HepG2 (cell line): Measurements from ENCODE around the gene CD37. TPM values are rescaled to one million over a fixed set of nuclear protein-coding genes. Genes with fewer than 3 reads are reported as not detected.
"Not testable (repeated sequence)": the region's sequence is repeated elsewhere in the genome, so short reads cannot be mapped to it uniquely, and the experiment has no call there.

Experiments used
- ATAC-seq: fragments of 200-7000 bp; cut with Tn5 transposase; 3 replicates; pipeline ENCODE4 v1.9.1; 2020; ENCODE audit warnings: mild to moderate bottlenecking, moderate library complexity
- BruUV-seq: library from RNA; stranded (reverse); fragments of 400-500 nt; replicated peaks from 2 replicates; lab custom pipeline; 2021; lab: Mats Ljungman, UMichigan
- CTCF ChIA-PET: fragments of 300-600 bp; formaldehyde crosslinking; extraction: SDS; loops from one replicate; lab custom pipeline; 2021; ENCODE audit warnings: low total read pairs, inconsistent platforms, low intra/inter-chr PET ratio; lab: Yijun Ruan, JAX
- POLR2A ChIA-PET: fragments of 350-600 bp; sonication (Branson Sonifier 250); formaldehyde crosslinking; loops from one replicate; lab custom pipeline; 2020; ENCODE audit warnings: antibody characterized with exemption, inconsistent platforms; lab: Yijun Ruan, JAX
- DNase-seq: peaks from one replicate; pipeline ENCODE4 v3.0.0-alpha.2; 2015; ENCODE audit warnings: low spot score
- FAIRE-seq: peaks from 3 replicates; lab custom pipeline; 2011; peaks lifted over from hg19 to GRCh38; lab: Jason Lieb, UNC
- H2AFZ ChIP-seq: one replicate; pipeline ENCODE4 v1.6.1; 2011; ENCODE audit warnings: low read length, inconsistent platforms
- H3K27ac ChIP-seq: fragments of 300-600 bp; 3 replicates; pipeline ENCODE4 v1.8.0; 2011; ENCODE audit warnings: mixed run types, mild to moderate bottlenecking, mixed read lengths, low read length, inconsistent platforms; ENCODE audit not compliant: insufficient read depth; ENCODE audit errors: extremely low read length
- H3K27me3 ChIP-seq, 2 experiments: fragments of 200-600 bp in 1 of 2; 2 replicates in 1 of 2; 3 replicates in 1 of 2; pipeline versions ENCODE4 v1.6.0 to v1.8.0; 2011; ENCODE audit warnings: low read length in 2 of 2, mild to moderate bottlenecking in 2 of 2, moderate library complexity in 2 of 2, inconsistent platforms in 1 of 2; ENCODE audit not compliant: insufficient read depth in 2 of 2, control insufficient read depth in 1 of 2
- H3K36me3 ChIP-seq, 2 experiments: fragments of 200-600 bp in 1 of 2; replicated peaks in 1 of 2; 2 replicates in 1 of 2; 3 replicates in 1 of 2; pipeline versions ENCODE4 v1.5.1 to v1.8.0; 2011; ENCODE audit warnings: low read length in 2 of 2, inconsistent platforms in 1 of 2; ENCODE audit not compliant: insufficient read depth in 2 of 2, control insufficient read depth in 1 of 2
- H3K4me1 ChIP-seq: 2 replicates; pipeline ENCODE4 v1.5.1; 2012; ENCODE audit warnings: low read length, inconsistent platforms; ENCODE audit not compliant: insufficient read depth
- H3K4me2 ChIP-seq: 2 replicates; pipeline ENCODE4 v1.6.0; 2011; ENCODE audit warnings: low read depth, low read length, inconsistent platforms
- H3K4me3 ChIP-seq, 3 experiments: fragments of 200-600 bp in 1 of 3; sonication (generic), shearing (Covaris generic) in 1 of 3; replicated peaks in 1 of 3; 2 replicates each; pipeline ENCODE4 v1.5.1; 2011 to 2016; ENCODE audit warnings: low read length in 3 of 3, inconsistent platforms in 2 of 3, low read depth in 2 of 3, mild to moderate bottlenecking in 2 of 3, control low read depth in 1 of 3, mixed read lengths in 1 of 3; ENCODE audit not compliant: insufficient read depth in 1 of 3
- H3K79me2 ChIP-seq: one replicate; pipeline ENCODE4 v1.6.1; 2011; ENCODE audit warnings: low read length, inconsistent platforms; ENCODE audit not compliant: insufficient read depth
- H3K9ac ChIP-seq: 2 replicates; pipeline ENCODE4 v1.6.0; 2011; ENCODE audit warnings: mild to moderate bottlenecking, low read depth, low read length, inconsistent platforms; ENCODE audit not compliant: insufficient read depth
- H3K9me3 ChIP-seq: 2 replicates; pipeline ENCODE4 v1.5.1; 2012; ENCODE audit warnings: mild to moderate bottlenecking, low read length
- H4K20me1 ChIP-seq: 2 replicates; pipeline ENCODE4 v1.6.0; 2011; ENCODE audit warnings: inconsistent platforms, mild to moderate bottlenecking, low read length, moderate library complexity; ENCODE audit not compliant: insufficient read depth
- ATF7 ChIP-seq, 2 experiments: fragments of 450-650 bp in 1 of 2; sonication (generic) in 1 of 2; formaldehyde crosslinking in 1 of 2; IDR thresholded peaks; 2 replicates each; pipeline versions ENCODE4 v1.4.0 to v1.6.1; 2016 to 2020; ENCODE audit warnings: antibody characterized with exemption in 1 of 2, mild to moderate bottlenecking in 1 of 2, missing genetic modification reagents in 1 of 2
- CERS6 ChIP-seq: sonication (generic); formaldehyde crosslinking; IDR thresholded peaks from 2 replicates; pipeline ENCODE4 v1.5.0; 2020; ENCODE audit warnings: missing genetic modification reagents
- DMTF1 ChIP-seq: sonication (generic); formaldehyde crosslinking; IDR thresholded peaks from 2 replicates; pipeline ENCODE4 v1.4.0; 2020; ENCODE audit warnings: mild to moderate bottlenecking, missing genetic modification reagents
- IKZF1 ChIP-seq: fragments of 450-650 bp; IDR thresholded peaks from 2 replicates; pipeline ENCODE4 v1.7.1; 2016
- MED13 ChIP-seq: sonication (generic); formaldehyde crosslinking; IDR thresholded peaks from 2 replicates; pipeline ENCODE4 v1.5.0; 2020; ENCODE audit warnings: missing genetic modification reagents
- MIER2 ChIP-seq: IDR thresholded peaks from 2 replicates; pipeline ENCODE4 v1.6.1; 2016; ENCODE audit warnings: missing biosample characterization, missing genetic modification reagents
- POLR2AphosphoS2 ChIP-seq: IDR thresholded peaks from 2 replicates; pipeline ENCODE4 v1.6.1; 2011; ENCODE audit warnings: low read depth, low read length, improper control_type of control experiment
- PRMT3 ChIP-seq: sonication (generic); formaldehyde crosslinking; IDR thresholded peaks from 2 replicates; pipeline ENCODE4 v1.8.1; 2022; ENCODE audit warnings: low read depth, mild to moderate bottlenecking, moderate library complexity, missing genetic modification reagents, borderline replicate concordance
- SIX1 ChIP-seq: sonication (generic); formaldehyde crosslinking; IDR thresholded peaks from 2 replicates; pipeline ENCODE4 v1.4.0; 2020; ENCODE audit warnings: missing genetic modification reagents, borderline replicate concordance
- ZNF616 ChIP-seq: sonication (generic); formaldehyde crosslinking; IDR thresholded peaks from 2 replicates; pipeline ENCODE4 v1.5.0; 2020; ENCODE audit warnings: low read depth, mild to moderate bottlenecking, missing genetic modification reagents
- ZNF703 ChIP-seq: sonication (generic); formaldehyde crosslinking; IDR thresholded peaks from 2 replicates; pipeline ENCODE4 v1.5.1; 2020; ENCODE audit warnings: missing genetic modification reagents, mild to moderate bottlenecking, moderate library complexity, borderline replicate concordance
- ZNF839 ChIP-seq: sonication (generic); formaldehyde crosslinking; IDR thresholded peaks from 2 replicates; pipeline ENCODE4 v1.4.0; 2020; ENCODE audit warnings: missing genetic modification reagents, mild to moderate bottlenecking, borderline replicate concordance
- WGBS: methylation state at CpG from one replicate; pipeline ENCODE4 v1.1.6; 2017; ENCODE audit warnings: low lambda C conversion rate; 5-methylcytosine and 5-hydroxymethylcytosine counted together
- in situ Hi-C: cut with HindIII; loops from 2 replicates; pipeline ENCODE4 v1.10.0; 2017; ENCODE audit warnings: low pct_unique_long_range_greater_than_20kb; ENCODE audit not compliant: extremely low pct_ligation_motif_present
- intact Hi-C: fragments of 100-400 bp; cut with micrococcal nuclease; formaldehyde crosslinking; loops from one replicate; pipeline ENCODE4 v1.10.0; 2022; ENCODE audit not compliant: unreplicated experiment
- polyA plus RNA-seq, 8 experiments: library from polyadenylated mRNA; depleted of rRNA in 3 of 8; stranded (reverse) in 7 of 8; unstranded in 1 of 8; fragments of >200 nt; fragmentation: Illumina TruSeq in 4 of 8; extraction: Trizol in 4 of 8; gene quantifications; 2 replicates each; pipeline versions ENCODE4 v1.2.1 to v1.2.3, GENCODE V29; 2011 to 2016; ENCODE audit warnings: low read depth in 4 of 8, missing spikeins in 1 of 8, mixed read lengths in 1 of 8; ENCODE audit not compliant: insufficient read depth in 1 of 8
- total RNA-seq, 5 experiments: library from RNA; depleted of rRNA; stranded (reverse); fragments of >200 nt; fragmentation: Illumina TruSeq; extraction: Trizol; gene quantifications; 2 replicates each; pipeline ENCODE4 v1.2.3, GENCODE V29; 2016; ENCODE audit warnings: low read depth in 1 of 5

Gene CD37
- total and polyA plus RNA-seq, 2 of the 13 experiments (the other 11 are each of a cell fraction or from before 2014, with no cell fraction given) = not detected

GRCh38 chr19:49289286-49289685, 45.9 kb upstream of the CD37 start:
- H3K9ac ChIP-seq, H3K9me3 ChIP-seq, H4K20me1 ChIP-seq, ATAC-seq, DNase-seq, H3K27ac ChIP-seq, intact Hi-C loops, POLR2A ChIA-PET, H3K4me3 ChIP-seq, H3K4me2 ChIP-seq, FAIRE-seq, in situ Hi-C loops, H3K36me3 ChIP-seq, H3K4me1 ChIP-seq, H3K79me2 ChIP-seq, H2AFZ ChIP-seq, CTCF ChIA-PET, BruUV-seq, H3K27me3 ChIP-seq: not testable (repeated sequence)
- WGBS = 6% methylated on average over 2 of the region's 2 CpGs

GRCh38 chr19:49290517-49290916, 44.7 kb upstream of the CD37 start:
- no peaks in the 10 kb centered on the region for H3K36me3 ChIP-seq
- no peak overlapping the region for H3K4me3 ChIP-seq
- no peaks in the 10 kb centered on the region for H4K20me1 ChIP-seq
- in situ Hi-C loops = no loop called here
- ATAC-seq = no peak
- no peak for TF ChIP-seq SIX1 (CRISPR knock-in tag)
- no peak for TF ChIP-seq PRMT3
- no peak for TF ChIP-seq MED13
- no peak for TF ChIP-seq ZNF703 (CRISPR knock-in tag)
- no peak for TF ChIP-seq CERS6 (CRISPR knock-in tag)
- no peak for TF ChIP-seq ATF7 (IDR thresholded peaks at IDR 0.05)
- no peak for TF ChIP-seq ATF7 (CRISPR knock-in tag; IDR thresholded peaks at IDR 0.05)
- no peak for TF ChIP-seq POLR2AphosphoS2
- TF ChIP-seq ZNF839 (CRISPR knock-in tag) = no peak
- TF ChIP-seq MIER2 (CRISPR knock-in tag) = no peak
- TF ChIP-seq IKZF1 = no peak
- no peak for TF ChIP-seq DMTF1 (CRISPR knock-in tag)
- no peak for TF ChIP-seq ZNF616 (CRISPR knock-in tag)
- BruUV-seq = no TSS peak
- FAIRE-seq = no peak
- WGBS = 14% methylated on average over 1 of the region's 3 CpGs
- H3K9me3 ChIP-seq = no peaks in the 10 kb centered on the region
- H2AFZ ChIP-seq = no peak overlapping the region
- H3K9ac ChIP-seq = no peak overlapping the region
- CTCF ChIA-PET = no interaction called here
- no peak for DNase-seq
- no peaks in the 10 kb centered on the region; a peak in 1 of 5 replicates for H3K27me3 ChIP-seq
- no peak overlapping the region for H3K4me2 ChIP-seq
- POLR2A ChIA-PET = no interaction called here
- H3K27ac ChIP-seq = no peak overlapping the region
- no peaks in the 10 kb centered on the region for H3K4me1 ChIP-seq
- intact Hi-C loops = no loop called here
- no peaks in the 10 kb centered on the region for H3K79me2 ChIP-seq
